GM12873 (cell line): ENCODE results near the gene AZU1.

Experiments used
- TF ChIP-seq, protein P1 (sequence below): IDR thresholded peaks from 2 replicates; pipeline ENCODE4 v1.5.1; 2012; ENCODE audit warnings: low read depth, mild to moderate bottlenecking, moderate library complexity, low read length, control low read depth; ENCODE audit not compliant: insufficient read depth; ENCODE audit errors: missing control alignments

The AZU1 gene

GRCh38 chr19:861756-862580, 34.3 kb downstream of the AZU1 start:
- TF ChIP-seq, protein P1, sequence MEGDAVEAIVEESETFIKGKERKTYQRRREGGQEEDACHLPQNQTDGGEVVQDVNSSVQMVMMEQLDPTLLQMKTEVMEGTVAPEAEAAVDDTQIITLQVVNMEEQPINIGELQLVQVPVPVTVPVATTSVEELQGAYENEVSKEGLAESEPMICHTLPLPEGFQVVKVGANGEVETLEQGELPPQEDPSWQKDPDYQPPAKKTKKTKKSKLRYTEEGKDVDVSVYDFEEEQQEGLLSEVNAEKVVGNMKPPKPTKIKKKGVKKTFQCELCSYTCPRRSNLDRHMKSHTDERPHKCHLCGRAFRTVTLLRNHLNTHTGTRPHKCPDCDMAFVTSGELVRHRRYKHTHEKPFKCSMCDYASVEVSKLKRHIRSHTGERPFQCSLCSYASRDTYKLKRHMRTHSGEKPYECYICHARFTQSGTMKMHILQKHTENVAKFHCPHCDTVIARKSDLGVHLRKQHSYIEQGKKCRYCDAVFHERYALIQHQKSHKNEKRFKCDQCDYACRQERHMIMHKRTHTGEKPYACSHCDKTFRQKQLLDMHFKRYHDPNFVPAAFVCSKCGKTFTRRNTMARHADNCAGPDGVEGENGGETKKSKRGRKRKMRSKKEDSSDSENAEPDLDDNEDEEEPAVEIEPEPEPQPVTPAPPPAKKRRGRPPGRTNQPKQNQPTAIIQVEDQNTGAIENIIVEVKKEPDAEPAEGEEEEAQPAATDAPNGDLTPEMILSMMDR, result no peak

DNA sequence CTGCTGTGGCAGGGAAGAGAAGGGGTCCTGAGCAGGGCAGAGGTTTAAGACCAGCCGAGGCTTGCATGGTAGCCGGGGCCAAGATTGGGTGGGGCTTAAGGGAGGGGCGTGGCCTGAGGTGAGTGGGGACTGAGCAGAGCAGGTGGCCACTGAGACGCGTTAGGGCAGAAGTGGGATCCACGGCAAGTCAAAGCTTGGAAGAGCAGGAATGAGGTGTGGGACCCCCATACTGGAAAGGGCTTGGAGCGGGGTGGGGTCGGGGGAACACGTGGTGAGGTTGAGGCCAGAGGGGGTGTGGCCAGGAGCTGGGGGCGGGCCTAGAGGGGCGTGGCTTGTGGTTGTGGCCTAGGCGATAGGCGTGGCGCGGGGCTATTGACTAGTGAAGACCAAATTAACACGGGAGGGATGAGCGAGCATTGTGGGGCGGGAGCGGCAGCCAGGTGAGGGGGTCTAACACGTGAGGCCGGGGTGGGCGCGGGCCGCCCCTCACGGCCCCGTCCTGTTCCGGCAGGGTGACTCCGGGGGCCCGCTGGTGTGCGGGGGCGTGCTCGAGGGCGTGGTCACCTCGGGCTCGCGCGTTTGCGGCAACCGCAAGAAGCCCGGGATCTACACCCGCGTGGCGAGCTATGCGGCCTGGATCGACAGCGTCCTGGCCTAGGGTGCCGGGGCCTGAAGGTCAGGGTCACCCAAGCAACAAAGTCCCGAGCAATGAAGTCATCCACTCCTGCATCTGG, 35.1 kb downstream of the AZU1 start:
- TF ChIP-seq, protein P1, result no peak

GRCh38 chr19:863315-863620, 35.6 kb downstream of the AZU1 start:
- TF ChIP-seq, protein P1, result no peak

DNA sequence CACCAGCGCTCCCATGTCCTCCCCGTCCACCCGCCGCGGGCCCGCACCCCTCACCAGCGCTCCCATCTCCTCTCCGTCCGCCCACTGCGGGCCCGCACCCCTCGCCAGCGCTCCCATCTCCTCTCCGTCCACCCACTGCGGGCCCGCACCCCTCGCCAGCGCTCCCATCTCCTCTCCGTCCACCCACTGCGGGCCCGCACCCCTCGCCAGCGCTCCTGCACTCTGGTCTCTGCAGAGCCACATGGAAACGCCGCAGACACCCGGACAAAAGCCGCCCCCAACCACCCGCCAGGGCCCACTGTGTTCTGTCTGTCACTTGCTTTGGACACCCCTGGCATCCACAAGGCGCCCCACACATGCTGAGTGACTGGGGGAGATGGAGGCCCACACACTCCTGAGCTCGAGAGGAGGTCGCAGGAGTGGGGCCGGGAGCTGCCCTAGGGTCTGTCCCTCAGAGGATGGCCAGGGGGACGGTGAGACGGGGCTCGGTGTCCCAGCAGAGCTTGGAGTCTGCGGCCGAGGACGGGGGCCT, 39.2 kb downstream of the AZU1 start:
- TF ChIP-seq, protein P1, result no peak

DNA sequence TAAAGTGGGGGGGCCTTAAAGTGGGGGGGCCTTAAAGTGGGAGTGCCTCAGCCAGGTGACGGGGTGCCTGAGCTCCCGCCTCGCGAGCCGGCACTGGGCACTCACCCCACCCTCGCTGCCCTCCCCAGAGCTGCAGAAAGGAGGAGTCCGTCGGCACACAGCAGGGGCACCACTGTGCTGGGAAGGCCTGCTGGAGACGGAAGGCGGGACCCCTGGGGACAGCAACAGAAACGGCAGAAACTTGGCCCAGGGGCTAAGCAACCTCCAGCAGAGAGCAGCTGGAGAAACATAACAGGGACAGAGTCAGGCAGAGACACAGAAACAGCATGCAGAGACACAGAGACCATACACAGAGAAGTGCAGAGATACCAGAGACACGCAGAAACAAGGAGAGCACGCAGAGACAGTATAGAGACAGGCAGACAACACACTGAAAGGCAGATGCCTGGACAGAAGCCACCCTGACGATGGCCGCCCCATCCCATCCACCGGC, 39.7 kb downstream of the AZU1 start:
- TF ChIP-seq, protein P1, result no peak

- TF ChIP-seq, protein P1, result no peak
These were observed 40.3 kb downstream of the AZU1 start for GRCh38 chr19:867855-868457.

DNA sequence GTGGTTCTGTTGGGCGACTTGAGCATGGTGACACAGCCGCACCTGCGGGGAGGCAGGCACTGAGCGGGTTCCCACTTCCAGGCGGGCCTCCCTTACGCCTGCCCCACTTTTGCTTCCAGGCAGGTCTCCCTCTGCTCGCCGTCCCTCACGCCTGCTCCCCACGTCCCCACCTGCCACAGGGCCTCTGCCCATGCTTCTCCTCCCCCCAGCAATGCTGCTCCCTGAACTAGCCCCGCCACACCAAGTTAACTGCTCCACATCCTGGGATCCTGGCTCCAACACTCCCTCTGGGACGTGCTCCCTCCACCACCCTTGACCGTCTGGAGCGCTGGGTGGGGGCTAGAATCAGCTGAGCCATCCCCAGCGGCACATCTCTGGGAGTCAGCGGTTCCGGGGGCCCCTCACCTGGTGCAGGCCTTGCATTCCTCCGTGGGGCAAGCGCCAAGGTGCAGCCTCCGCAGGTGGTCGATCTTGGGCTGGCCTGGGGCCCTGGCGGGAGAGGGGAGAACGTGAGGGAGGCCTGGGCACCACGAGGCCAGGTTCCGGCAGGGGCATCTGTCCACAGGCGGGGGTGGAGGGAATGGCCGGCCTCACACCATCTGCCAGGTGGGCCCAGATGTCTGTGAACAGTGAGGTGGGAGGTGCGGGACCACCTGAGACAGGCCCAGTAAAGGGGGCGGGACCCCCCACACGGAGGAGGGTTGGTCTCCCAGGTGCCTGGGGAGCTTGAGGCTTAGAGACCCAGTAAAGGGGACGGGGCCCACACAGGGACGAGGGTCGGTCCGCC, 41.0 kb downstream of the AZU1 start:
- TF ChIP-seq, protein P1, result no peak
